GM21423 (cell line): ENCODE measurements around the gene GNG13.
A peak's percentile ranks its signal among the peaks of the same experiment; 100 is the strongest.

Experiments used
- ATAC-seq: cut with Tn5 transposase; IDR thresholded peaks from one replicate; pipeline ENCODE4 v1.9.1; 2021; ENCODE audit warnings: mild to moderate bottlenecking, moderate library complexity; ENCODE audit not compliant: unreplicated experiment

GNG13 gene

DNA sequence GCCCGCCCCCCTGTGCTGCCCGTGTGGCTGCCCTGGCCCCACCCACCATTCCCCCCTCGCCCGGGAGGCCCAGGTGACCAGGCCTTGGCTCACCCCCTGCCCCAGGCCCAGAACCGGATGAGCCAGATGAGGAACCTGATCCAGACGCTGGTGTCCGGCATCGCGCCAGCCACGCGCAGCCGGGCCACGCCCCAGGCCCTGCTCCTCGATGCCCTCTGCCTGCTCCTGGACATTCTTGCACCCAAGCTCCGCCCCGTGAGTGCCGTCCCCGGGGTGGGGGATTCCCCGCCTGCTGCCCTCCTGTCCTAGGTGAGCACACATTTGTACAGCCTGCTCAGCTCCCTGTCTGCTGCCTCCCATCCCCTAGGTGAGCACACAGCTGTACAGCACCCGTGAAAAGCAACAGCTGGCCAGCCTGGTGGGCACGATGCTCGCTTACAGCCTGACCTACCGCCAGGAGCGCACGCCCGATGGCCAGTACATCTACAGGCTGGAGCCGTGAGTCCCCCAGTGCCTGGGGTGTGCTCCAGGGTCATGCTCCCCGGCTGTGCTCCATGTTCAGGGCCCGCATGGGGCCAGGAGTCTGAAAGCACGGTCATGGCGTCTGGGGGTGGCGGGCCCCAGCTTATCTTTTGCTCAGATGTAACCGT, 4.8 kb downstream of the GNG13 start:
- no peak for ATAC-seq

DNA sequence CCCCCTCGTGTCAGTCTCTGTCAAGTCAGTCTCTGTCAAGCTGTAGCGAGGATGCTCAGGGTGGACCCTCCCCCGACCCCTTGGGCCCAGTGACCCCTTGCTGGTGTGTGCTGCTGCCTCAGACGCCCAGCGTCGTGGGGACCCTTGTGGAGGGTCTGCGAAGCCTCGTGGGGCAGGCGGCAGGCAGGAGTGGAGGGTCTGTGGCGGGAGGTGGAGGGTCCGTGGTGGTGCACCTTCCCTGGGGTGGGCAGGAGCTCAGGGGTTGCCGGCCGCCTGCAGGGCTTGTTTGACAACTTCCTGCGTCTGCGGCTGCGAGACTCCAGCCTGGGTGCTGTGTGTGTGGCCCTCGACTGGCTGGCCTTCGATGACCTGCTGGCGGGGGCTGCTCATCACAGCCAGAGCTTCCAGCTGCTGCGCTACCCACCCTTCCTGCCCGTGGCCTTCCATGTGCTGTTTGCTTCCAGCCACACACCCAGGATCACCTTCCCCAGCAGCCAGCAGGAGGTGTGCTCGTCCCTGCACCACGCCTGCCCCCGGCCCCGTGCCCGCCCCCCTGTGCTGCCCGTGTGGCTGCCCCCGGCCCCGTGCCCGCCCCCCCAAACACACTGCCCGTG, 5.6 kb downstream of the GNG13 start:
- no peak for ATAC-seq

DNA sequence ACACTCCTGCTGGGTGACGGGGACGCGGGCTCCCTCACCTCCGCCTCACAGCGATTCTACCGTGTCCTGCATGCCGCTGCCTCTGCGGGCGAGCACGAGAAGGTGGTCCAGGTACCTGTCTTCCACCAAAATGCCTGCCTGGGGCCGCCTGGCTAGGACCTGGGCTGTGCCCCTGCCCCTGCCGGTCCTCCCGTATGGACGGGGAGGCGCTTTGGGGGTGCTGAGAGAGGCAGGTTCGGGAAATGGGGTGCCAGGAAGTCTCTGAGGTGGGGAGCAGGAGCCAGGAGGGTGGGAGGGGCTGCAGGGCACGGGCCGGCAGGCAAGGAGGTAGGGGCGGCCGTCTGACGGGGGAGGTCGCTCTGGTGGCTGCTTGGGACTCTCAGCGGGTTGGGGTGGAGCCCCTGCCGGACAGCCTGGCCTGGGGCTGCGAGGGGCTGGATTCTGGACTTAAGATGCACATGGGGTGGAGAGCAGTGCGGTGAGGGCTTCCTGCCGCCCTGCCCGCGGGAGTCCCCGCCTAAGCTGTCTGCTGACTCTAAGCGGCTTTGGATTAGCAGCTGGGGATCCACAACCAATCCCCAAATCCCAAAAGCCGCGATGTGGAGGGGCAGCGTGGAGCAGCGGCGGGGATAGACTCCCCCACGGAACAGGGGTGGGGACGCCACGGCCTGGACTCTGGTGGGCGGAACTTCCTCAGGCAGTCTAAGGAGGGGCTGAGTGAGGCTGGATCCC, 6.3 kb downstream of the GNG13 start:
- ATAC-seq, result no peak

DNA sequence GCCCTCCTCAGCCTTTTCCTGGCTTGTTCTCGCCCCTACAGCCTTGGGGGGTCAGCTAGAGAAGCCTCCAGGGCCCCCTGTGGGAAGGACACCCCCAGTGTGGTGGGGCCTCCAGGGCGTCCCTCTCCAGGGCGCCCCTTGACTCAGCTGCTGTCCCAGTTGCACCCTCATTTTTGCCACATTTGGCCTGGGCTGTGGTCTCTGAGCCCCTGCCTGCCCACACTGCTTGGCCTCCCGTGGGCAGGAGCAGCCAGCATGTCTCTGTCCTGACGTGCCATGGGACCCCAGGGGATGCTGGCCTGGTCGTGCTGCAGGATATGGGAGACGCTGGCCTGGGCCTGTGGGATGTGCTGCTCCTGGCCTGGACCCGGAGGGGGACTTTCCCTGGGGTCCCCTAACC, 7.1 kb downstream of the GNG13 start:
- ATAC-seq, result no peak

DNA sequence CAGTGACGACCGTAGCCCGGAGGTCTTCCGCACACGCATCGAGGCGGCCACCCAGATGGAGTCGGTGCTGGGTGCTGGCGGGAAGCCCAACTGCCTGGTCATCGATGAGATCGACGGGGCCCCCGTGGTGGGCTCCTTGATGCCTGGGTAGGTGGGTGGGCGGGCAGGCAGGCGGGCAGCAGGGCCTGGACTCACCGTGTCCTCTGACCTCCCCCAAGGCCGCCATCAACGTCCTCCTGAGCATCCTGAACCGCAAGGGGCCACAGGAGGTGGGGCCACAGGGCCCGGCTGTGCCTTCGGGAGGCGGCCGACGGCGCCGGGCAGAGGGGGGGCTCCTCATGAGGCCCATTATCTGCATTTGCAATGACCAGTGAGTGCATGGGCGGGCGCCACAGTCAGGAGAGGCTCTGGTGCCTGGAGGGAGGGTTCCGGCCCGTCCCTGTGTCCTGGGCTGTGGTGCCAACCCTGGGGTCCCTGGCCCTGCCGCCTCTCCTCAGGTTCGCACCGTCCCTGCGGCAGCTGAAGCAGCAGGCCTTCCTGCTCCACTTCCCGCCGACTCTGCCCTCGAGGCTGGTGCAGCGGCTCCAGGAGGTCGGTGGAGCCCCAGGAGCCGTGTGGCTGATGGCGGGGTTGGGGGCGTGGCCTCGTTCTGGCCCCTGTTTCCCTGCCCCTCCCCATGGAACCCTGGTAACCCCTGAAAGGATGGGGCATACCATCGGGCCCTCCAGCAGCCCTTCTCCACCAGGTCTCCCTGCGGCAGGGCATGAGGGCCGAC, 8.1 kb downstream of the GNG13 start:
- no peak for ATAC-seq

DNA sequence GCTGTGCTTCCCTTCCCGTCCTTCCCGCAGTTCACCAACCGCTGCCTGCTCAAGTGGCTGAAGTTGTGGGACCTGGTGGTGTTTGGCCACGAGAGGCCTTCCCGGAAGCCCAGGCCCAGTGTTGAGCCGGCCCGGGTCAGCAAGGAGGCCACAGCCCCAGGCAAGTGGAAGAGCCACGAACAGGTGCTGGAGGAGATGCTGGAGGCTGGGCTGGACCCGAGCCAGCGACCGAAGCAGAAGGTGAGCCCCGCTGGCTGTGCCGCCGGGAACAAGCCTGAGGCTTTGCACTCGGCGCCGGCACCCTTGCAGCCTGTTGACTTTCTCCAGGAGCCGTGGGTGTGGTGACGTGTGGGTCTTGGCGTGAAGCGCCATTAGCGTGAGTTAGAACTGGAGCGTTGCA, 9.4 kb downstream of the GNG13 start:
- ATAC-seq, result no peak

DNA sequence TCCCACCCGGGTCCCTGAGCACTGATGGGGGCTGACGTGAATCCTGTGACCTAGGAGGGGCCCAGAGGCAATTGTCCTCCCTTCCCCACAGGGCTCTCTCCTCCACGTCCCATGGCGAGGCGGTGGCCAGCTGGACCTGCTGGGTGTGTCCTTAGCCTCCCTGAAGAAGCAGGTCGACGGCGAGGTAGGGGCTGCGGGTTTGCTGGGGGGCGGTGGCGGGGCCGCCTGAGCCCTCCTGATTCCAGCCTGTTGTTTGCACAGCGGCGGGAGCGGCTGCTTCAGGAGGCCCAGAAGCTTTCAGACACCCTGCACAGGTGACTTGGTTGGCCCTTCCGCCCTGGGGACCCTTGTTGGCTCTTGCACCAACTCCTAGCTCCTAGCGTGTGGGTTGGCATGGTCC, 10.4 kb downstream of the GNG13 start:
- no peak for ATAC-seq

DNA sequence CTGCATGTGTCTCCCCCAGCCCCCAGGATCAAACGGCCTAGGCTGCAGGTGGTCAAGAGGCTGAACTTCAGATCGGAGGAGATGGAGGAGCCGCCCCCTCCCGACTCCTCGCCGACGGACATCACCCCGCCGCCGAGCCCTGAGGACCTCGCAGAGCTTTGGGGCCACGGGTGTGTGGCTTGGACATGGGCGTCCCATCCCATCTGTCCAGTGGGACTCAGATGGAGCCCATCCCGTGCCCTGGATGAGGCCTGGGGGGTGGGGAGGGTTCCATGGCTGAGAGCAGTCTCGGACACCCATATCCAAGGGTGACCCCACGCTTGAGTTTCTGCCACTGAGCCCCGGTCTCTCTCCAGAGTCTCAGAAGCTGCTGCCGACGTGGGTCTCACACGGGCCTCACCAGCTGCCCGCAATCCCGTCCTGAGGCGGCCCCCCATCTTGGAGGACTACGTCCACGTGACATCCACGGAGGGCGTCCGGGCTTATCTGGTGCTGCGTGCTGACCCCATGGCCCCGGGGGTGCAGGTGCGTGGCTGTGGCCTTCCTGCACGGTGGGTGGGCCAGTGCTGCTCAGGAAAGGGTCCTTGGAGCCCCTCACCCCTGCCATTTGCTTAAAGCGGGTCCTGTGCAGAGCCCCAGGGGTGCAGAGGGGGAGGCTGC, 11.2 kb downstream of the GNG13 start:
- no peak for ATAC-seq

DNA sequence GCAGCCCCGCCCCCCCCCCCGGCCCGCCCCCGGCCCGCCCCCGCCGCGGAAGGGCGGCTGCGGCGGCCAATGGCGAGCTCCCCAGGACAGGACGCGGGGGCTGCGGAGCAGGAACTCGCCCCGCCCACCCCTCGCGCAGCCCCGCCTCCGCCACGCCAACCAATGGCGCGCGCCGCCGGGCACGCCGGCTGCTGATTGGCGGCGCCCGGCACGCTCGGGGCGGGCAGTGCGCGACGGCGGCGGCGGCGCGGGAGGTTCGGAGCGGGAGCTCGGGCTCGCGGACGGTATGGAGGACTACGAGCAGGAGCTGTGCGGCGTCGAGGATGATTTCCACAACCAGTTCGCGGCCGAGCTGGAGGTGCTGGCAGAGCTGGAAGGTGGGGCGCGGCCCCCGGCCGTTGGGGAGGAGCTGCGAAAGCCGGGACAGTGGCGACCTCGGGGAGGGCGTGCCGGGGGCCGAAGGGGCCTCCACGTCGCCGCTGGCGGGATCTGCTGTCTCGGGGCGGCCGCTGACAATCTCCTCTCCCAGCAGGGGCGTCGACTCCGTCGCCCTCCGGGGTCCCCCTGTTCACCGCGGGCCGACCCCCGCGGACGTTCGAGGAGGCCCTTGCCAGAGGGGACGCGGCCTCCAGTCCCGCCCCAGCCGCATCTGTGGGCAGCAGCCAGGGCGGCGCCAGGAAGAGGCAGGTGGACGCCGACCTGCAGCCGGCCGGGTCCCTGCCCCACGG, 12.0 kb downstream of the GNG13 start, which contains the start of gene CHTF18:
CHTF18 (plus strand) TSS at position 222 of the 728 bp plus-strand sequence; CDS start at position 287, 65 bp downstream.
- peak; percentile 73 for ATAC-seq

DNA sequence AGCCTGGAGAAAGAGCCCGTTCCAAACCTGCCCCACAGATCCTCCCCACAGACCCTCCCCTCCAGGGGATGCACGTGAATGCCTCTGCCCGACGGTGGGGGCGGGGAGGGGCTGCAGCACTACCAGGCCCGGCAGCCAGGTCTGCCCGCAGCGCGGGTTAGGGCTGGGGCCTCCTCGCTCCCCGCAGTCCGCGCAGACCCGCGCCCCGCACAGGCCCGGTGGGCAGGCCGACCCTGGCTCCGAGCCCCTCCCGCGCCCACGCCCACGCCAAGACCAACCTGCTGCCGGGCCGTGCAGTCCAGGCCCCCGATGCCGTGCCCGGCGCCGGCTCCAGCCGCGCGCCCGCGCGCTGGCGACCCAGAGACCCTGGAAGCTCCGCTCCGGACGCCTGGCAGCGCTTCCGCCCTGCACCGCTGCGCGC, 12.5 kb downstream of the GNG13 start, which contains the start of gene RPUSD1:
RPUSD1 (minus strand) TSS at position 404 of the 421 bp plus-strand sequence. CDS start 644 bp downstream, outside the sequence.
- peak; percentile 23 for ATAC-seq

DNA sequence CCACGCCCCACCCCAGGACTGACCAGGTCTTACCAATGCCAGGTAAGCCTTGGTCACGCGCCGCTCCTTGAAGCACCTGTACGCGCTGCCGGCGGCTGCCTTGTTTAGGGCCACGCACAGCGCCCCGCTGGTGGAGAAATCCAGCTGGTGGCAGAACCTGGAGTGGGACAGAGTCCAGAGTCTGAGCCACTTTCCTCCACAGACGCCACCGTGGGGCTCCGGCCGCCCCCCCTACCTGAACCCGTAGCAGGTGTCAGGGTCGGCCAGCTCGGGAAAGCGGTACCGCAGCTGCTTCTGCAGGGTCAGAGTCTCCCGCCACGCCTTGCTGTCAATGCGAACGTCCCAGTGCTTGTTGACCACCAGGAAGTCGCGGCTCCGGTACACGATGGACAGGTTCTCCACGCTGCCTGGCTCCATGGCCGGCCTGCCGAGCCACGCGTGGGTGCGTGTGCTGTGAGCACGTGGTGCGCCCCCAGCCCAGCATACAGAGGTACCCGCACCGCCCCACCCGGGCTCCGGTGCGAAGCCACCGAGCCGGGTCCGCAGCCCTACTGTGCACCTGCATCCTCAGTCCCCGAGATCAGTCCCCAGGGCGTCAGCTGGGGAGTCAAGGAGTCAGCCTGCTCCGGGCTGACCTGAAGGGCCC, 13.1 kb downstream of the GNG13 start:
- ATAC-seq, result no peak

DNA sequence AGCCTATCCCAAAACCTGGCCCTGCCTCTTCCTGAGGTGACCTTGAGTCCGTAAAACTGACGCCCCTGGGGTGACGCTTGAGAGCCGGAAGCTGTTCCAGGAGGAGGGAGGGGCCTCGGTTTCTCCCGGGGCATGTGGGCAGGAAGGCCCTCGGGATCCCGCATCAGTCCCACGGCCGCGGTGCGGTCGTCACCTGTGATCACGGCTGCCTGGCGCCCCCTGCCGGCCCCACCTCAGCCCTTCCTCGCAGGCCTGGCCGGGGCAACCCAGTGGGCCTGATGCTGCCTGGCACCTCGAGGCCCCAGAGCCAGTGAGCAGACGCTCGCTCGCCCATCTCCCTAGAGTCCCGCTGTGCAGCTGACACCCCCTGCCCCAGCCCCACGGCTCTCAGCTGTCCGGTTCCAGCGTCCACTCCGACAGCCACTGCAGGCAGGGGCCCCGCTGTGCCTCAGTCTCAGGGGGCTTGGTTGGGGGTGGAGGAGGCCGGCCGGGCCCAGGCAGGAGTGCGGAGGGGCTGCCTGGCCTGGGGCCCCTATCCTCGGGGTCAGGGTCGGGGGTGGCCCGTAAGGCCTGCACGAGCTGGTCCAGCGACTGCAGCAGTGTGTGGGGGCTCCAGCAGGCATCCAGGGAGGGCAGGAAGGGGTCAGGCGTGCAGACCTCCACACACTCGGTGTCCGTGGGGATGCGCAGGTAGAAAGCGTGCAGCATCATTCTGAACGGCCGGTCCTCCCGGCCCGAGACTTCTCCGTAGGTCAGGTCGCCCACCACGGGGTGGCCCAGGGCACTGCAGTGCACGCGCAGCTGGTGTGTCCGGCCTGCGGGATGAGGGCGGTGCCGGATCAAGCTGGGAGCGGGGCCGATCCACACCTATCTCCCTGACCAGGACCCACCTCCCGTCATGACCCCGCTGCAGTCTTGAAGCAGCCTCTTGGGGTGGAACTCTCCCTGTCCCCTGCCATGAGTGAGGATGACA, 14.7 kb downstream of the GNG13 start:
- no peak for ATAC-seq

DNA sequence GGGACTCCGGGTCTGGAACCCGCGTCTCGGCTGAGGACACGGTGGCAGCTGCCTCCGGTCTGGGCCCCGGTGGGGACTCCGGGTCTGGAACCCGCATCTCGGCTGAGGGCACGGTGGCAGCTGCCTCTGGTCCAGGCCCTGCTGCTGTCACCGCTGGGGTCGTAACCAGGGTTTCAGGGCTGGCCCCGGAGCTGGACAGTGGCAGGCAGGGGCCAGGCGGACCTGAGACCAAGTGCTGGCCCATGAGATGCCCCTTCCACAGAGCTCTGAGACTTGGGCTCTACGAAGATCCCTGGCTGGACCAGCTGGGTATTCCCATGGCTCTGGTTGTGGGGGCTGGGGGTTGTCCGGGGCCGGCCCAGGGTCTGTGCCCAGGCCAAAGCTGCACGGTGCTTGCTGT, 16.1 kb downstream of the GNG13 start:
- no peak for ATAC-seq

DNA sequence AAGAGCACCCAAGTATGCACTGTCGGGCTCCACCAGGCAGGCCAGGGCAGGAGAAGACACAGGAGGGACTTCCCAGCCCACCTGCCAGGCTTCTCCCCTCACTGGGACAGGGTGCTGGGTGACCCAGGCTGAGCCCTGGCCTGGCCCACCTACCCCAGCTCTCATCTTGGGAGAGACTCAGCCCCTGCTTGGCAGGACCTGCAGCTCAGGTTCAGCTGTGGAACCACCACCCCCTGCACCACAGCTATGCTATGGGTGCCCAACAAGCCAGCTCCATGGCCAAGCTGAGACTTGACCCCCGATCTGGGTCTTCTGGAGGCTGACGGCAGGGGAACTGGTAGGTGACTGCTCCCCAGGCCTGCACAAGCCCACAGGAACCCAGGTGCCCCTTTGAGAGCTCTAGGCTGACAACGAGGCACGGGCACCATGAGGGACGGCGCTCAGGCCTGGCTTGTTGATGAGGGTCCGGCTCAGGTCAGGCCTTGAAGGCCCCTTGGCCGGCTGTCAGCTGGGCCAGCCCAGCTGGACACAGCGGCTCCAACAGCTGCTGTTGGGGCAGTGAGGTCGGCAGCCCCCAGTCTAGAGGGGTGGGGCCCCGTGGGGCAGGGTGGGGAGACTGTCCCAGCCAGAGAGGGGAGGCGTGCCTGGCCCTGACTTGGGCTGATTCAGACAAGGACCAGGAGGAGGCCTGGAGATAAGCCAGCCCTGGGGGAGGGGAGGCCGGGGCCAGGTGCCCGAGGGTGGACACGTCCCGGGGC, 17.0 kb downstream of the GNG13 start:
- ATAC-seq, result no peak

DNA sequence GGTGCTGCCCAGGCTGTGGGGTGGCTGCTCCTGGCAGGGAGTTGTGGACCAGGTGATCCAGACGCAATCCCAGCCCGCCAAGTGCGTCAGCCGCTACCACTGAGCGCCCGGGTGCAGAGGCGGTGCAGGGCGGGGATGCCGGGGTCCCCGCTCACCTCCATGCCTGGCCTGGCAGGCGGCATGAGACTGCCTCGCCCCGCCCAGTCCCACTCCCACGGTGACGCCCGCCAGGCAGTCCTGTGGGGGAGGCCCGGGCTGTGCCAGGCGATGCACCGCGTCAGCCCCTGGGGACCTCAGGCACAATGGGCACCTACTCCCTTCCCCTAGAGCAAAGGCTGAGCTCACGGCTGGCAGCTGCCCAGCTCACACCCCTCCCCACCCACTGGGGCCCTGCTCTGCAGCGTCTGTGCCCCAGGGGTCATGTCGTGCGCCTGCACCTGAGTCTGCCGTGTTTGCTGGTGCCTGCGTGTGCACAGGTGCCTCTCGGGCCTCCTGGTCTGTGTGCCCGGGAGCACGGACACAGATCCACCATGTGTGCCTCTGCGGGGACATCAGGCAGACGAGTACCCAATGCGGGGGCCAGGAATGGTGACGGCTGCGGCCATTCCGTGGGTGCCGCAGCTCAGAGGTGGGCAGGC, 17.6 kb downstream of the GNG13 start:
- no peak for ATAC-seq

DNA sequence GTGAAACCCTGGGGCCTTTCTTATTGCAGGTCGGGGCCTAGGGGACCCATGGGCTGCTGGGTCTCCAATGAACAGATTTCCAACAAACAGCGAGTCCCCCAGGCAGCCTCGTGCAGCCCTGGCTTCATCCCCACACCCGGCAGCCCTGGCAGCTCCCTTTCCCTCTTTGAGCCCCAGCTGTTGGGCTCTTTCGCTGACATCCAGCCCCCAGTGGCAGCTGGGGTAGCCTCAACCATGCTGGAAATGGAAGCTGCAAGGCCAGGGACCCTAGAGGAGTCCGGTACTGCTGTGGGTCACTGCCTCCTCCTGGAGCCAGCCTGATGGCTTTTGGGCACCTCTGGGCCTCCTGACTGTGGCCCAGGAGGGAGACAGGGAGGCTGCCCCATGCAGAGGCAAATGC, 18.3 kb downstream of the GNG13 start:
- ATAC-seq, result no peak

DNA sequence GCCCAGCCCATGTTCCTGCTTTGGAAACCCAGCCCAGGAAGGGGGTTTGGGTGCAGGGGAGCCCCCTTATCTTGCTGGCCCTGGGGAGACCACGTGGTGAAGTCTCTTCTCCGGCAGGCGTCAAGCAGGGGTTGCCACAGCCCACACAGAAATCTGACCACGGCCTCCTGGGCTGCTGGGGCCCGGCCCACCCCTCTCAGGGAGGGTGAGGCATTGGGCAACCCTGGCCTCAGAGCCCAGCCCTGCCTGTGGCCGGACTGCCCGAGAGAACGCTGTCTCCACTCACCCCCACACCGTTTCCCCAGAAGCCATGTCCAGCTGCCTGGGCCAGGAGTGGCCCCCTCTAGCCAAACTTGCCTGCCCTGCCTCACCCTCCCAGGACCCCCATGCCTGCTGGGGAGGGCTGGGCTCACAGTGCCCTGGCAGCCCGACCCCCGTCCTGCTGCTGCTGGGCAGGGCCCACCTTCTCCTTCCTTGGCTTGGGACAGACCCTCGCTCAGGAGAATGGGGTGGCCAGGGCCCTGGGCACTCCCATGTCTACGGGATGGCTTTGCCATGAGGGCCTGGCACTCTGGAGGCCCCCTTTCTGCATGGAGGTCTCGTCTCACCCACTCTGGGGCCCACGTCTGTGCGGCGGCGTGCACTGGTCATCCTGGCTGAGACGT, 19.1 kb downstream of the GNG13 start:
- ATAC-seq, result no peak
